PC-3 (cell line): ENCODE results near the gene DCAF5. TPM values are rescaled to one million over a fixed set of nuclear protein-coding genes. Genes with fewer than 3 reads are reported as not detected.

Source experiments
- ATAC-seq: fragments of 200-7000 bp; cut with Tn5 transposase; 2 replicates; pipeline ENCODE4 v1.9.1; 2020; ENCODE audit warnings: mild to moderate bottlenecking, moderate library complexity
- BruUV-seq: library from RNA; stranded (reverse); fragments of 400-500 nt; replicated peaks from 2 replicates; lab custom pipeline; 2021; lab: Mats Ljungman, UMichigan
- CTCF ChIA-PET: fragments of 300-600 bp; sonication (Branson Sonifier 250); formaldehyde crosslinking; loops from one replicate; lab custom pipeline; 2022; ENCODE audit warnings: antibody characterized with exemption; lab: Charles Lee
- POLR2A ChIA-PET: fragments of 300-600 bp; sonication (Branson Sonifier 250); formaldehyde crosslinking; loops from one replicate; lab custom pipeline; 2022; ENCODE audit warnings: antibody characterized with exemption; ENCODE audit not compliant: unreplicated experiment; lab: Charles Lee
- DNase-seq: peaks from one replicate; pipeline ENCODE4 v3.0.0-alpha.2; 2015
- H2AFZ ChIP-seq: fragments of 300-600 bp; sonication (generic); 2 replicates; pipeline ENCODE4 v1.6.0; 2016; ENCODE audit warnings: antibody characterized with exemption, low read length
- H3F3A ChIP-seq: fragments of 300-600 bp; sonication (generic); one replicate; pipeline ENCODE4 v1.6.0; 2017; ENCODE audit warnings: antibody characterized with exemption, low read length, control low read depth, mild to moderate bottlenecking; ENCODE audit not compliant: unreplicated experiment
- H3K27ac ChIP-seq: fragments of 300-600 bp; sonication (generic); 2 replicates; pipeline ENCODE4 v1.5.1; 2016; ENCODE audit warnings: mild to moderate bottlenecking, low read length
- H3K27me3 ChIP-seq: fragments of 300-600 bp; sonication (generic); 2 replicates; pipeline ENCODE4 v1.6.1; 2016; ENCODE audit warnings: low read length, mixed read lengths
- H3K36me3 ChIP-seq: fragments of 300-600 bp; sonication (generic); 2 replicates; pipeline ENCODE4 v1.6.1; 2016; ENCODE audit warnings: low read depth, mixed run types, low read length, mixed read lengths
- H3K4me1 ChIP-seq: fragments of 300-600 bp; sonication (generic); 2 replicates; pipeline ENCODE4 v1.5.1; 2016; ENCODE audit warnings: low read length; ENCODE audit not compliant: insufficient read depth
- H3K4me2 ChIP-seq: fragments of 300-600 bp; sonication (generic); 2 replicates; pipeline ENCODE4 v1.6.0; 2016; ENCODE audit warnings: low read length
- H3K4me3 ChIP-seq: fragments of 300-600 bp; sonication (generic); 2 replicates; pipeline ENCODE4 v1.5.1; 2016; ENCODE audit warnings: mild to moderate bottlenecking, low read length, mixed read lengths
- H3K79me2 ChIP-seq: fragments of 300-600 bp; sonication (generic); 2 replicates; pipeline ENCODE4 v1.6.1; 2017; ENCODE audit warnings: low read length, mixed read lengths
- H3K9ac ChIP-seq: fragments of 300-600 bp; sonication (generic); 2 replicates; pipeline ENCODE4 v1.6.0; 2016; ENCODE audit warnings: mild to moderate bottlenecking, low read length
- H3K9me2 ChIP-seq: fragments of 300-600 bp; sonication (generic); replicated peaks from 2 replicates; pipeline ENCODE4 v1.6.1; 2016; ENCODE audit warnings: mixed run types, low read length, mixed read lengths
- H3K9me3 ChIP-seq: fragments of 300-600 bp; sonication (generic); 2 replicates; pipeline ENCODE4 v1.6.1; 2016; ENCODE audit warnings: low read length, mixed read lengths
- H4K20me1 ChIP-seq: fragments of 300-600 bp; sonication (generic); 2 replicates; pipeline ENCODE4 v1.6.1; 2016; ENCODE audit warnings: low read length, mixed read lengths
- CTCF ChIP-seq: fragments of 300-600 bp; sonication (generic); conservative IDR thresholded peaks from 2 replicates; pipeline ENCODE4 v1.5.1; 2017; ENCODE audit warnings: antibody characterized with exemption, low read depth, mild to moderate bottlenecking, low read length
- EZH2 ChIP-seq: fragments of 300-600 bp; sonication (generic); IDR thresholded peaks from one replicate; pipeline ENCODE4 v1.6.1; 2017; ENCODE audit warnings: antibody characterized with exemption, mild to moderate bottlenecking, low read length; ENCODE audit not compliant: unreplicated experiment
- EZH2phosphoT487 ChIP-seq: fragments of 300-600 bp; sonication (generic); IDR thresholded peaks from 2 replicates; pipeline ENCODE4 v1.6.1; 2018; ENCODE audit warnings: mild to moderate bottlenecking, antibody characterized with exemption, low read length, borderline replicate concordance
- intact Hi-C: fragments of 100-400 bp; cut with micrococcal nuclease; formaldehyde crosslinking; loops from 2 replicates; pipeline ENCODE4 v1.9.0; 2023
- total RNA-seq: library from RNA; depleted of rRNA; stranded (reverse); fragments of >200 nt; gene quantifications from 2 replicates; pipeline ENCODE4 v1.2.3, GENCODE V29; 2014

The DCAF5 gene
- total RNA-seq, 1 experiment from 2014 or later, result 17.5 TPM

- no peaks in the 10 kb centered on the region for H3K79me2 ChIP-seq
- no peaks in the 10 kb centered on the region for H3K9me2 ChIP-seq
- H3K9me3 ChIP-seq, result no peaks in the 10 kb centered on the region
- H2AFZ ChIP-seq, result no peak overlapping the region
- intact Hi-C loops, result no loop called here
- H3K4me1 ChIP-seq, result peaks cover 3% of the 10 kb centered on the region
- no peak for DNase-seq
- H4K20me1 ChIP-seq, result no peaks in the 10 kb centered on the region
- no TSS peak for BruUV-seq
- H3K27me3 ChIP-seq, result no peaks in the 10 kb centered on the region
- ChIA-PET POLR2A (no interaction called here), CTCF (no interaction called here)
- H3K9ac ChIP-seq, result no peak overlapping the region
- H3K4me3 ChIP-seq, result no peak overlapping the region
- H3K27ac ChIP-seq, result no peak overlapping the region
- H3F3A ChIP-seq, result no peaks in the 10 kb centered on the region
- H3K4me2 ChIP-seq, result no peak overlapping the region
- H3K36me3 ChIP-seq, result peaks cover 31% of the 10 kb centered on the region
- ATAC-seq, result no peak
- TF ChIP-seq CTCF (no peak), EZH2phosphoT487 (no peak), EZH2 (no peak)
These were observed 66.4 kb downstream of the DCAF5 start for GRCh38 chr14:69086537-69086936.

- Histone ChIP-seq H3K9ac (no peak overlapping the region), H3F3A (peaks cover 15% of the 10 kb centered on the region), H3K4me3 (no peak overlapping the region), H3K27me3 (no peaks in the 10 kb centered on the region), H3K9me3 (no peaks in the 10 kb centered on the region), H3K9me2 (no peaks in the 10 kb centered on the region), H3K4me2 (no peak overlapping the region), H3K4me1 (peaks cover 26% of the 10 kb centered on the region), H3K79me2 (no peaks in the 10 kb centered on the region), H3K36me3 (peaks cover 14% of the 10 kb centered on the region; the same call in 1 of the 2 replicates), H2AFZ (no peak overlapping the region), H3K27ac (no peak overlapping the region), H4K20me1 (no peaks in the 10 kb centered on the region)
- intact Hi-C loops, result no loop called here
- no peak for ATAC-seq
- TF ChIP-seq EZH2 (no peak), EZH2phosphoT487 (no peak), CTCF (no peak)
- ChIA-PET POLR2A (no interaction called here), CTCF (no interaction called here)
- no peak for DNase-seq
- BruUV-seq, result no TSS peak
These were observed 68.9 kb downstream of the DCAF5 start for GRCh38 chr14:69084023-69084422.

- Histone ChIP-seq H3F3A (peaks cover 23% of the 10 kb centered on the region), H3K4me3 (no peak overlapping the region), H3K79me2 (no peaks in the 10 kb centered on the region), H3K9me2 (no peaks in the 10 kb centered on the region), H3K36me3 (peaks cover 13% of the 10 kb centered on the region; the same call in 1 of the 2 replicates), H3K4me2 (no peak overlapping the region), H2AFZ (no peak overlapping the region), H3K4me1 (peaks cover 34% of the 10 kb centered on the region), H4K20me1 (no peaks in the 10 kb centered on the region), H3K27me3 (no peaks in the 10 kb centered on the region), H3K27ac (no peak overlapping the region), H3K9me3 (no peaks in the 10 kb centered on the region), H3K9ac (no peak overlapping the region)
- ChIA-PET CTCF (no interaction called here), POLR2A (no interaction called here)
- no peak for ATAC-seq
- TF ChIP-seq CTCF, result no peak
- TF ChIP-seq EZH2, result no peak
- no peak for TF ChIP-seq EZH2phosphoT487
- BruUV-seq, result no TSS peak
- intact Hi-C loops, result no loop called here
- DNase-seq, result no peak
These were observed 69.7 kb downstream of the DCAF5 start for GRCh38 chr14:69083181-69083580.
